ENCODE data around the gene NDUFS8.

DNA sequence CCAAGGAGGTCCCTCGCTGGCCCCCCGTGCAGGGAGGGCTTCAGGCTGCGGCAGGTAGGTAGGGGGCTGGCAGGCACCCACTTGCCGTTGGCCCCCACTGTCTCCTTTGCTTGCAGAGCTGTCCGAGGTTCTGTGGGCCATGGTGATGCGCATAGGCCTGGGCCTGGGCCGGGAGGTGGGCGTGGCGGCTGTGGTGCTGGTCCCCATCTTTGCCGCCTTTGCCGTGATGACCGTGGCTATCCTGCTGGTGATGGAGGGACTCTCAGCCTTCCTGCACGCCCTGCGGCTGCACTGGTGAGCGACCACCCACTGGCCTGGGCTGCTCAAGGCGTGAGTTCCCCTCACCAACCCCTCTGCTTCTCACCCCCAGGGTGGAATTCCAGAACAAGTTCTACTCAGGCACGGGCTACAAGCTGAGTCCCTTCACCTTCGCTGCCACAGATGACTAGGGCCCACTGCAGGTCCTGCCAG lies 19.9 kb downstream of the NDUFS8 start:
- TF ChIP-seq, protein P1, sequence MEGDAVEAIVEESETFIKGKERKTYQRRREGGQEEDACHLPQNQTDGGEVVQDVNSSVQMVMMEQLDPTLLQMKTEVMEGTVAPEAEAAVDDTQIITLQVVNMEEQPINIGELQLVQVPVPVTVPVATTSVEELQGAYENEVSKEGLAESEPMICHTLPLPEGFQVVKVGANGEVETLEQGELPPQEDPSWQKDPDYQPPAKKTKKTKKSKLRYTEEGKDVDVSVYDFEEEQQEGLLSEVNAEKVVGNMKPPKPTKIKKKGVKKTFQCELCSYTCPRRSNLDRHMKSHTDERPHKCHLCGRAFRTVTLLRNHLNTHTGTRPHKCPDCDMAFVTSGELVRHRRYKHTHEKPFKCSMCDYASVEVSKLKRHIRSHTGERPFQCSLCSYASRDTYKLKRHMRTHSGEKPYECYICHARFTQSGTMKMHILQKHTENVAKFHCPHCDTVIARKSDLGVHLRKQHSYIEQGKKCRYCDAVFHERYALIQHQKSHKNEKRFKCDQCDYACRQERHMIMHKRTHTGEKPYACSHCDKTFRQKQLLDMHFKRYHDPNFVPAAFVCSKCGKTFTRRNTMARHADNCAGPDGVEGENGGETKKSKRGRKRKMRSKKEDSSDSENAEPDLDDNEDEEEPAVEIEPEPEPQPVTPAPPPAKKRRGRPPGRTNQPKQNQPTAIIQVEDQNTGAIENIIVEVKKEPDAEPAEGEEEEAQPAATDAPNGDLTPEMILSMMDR (IDR thresholded peaks at IDR 0.05): no peak
- no peak for TF ChIP-seq POLR2A (IDR thresholded peaks at IDR 0.05)

Data from testis (tissue), 2 donors.